Measurements from ENCODE around the gene LRTM2. TPM values are rescaled to one million over a fixed set of nuclear protein-coding genes. Genes with fewer than 3 reads are reported as not detected.

LRTM2 gene
- total and polyA plus RNA-seq, 2 of the 4 experiments (the other 2 are of a cell fraction): not detected

GRCh38 chr12:1797991-1798640 lies 22.2 kb upstream of the LRTM2 start:
- Histone ChIP-seq H3K56ac (ENCODE audit: extremely low read depth, insufficient read depth, low read length) (no peak overlapping the region), H3K18ac (ENCODE audit: low read depth, low read length) (no peak overlapping the region), H3K79me1 (ENCODE audit: low read depth in 1 of 2, low read length in 2 of 2) (0 out of 4 replicates have a peak, but pooled peaks cover 0 to 3% of the 10 kb centered on the region in 2 experiments), H3K4me2 (ENCODE audit: low read depth, low read length) (no peak overlapping the region), H4K5ac (ENCODE audit: low read depth, low read length) (no peak overlapping the region), H3K27ac (ENCODE audit: insufficient read depth, low read length) (no peak overlapping the region), H2BK15ac (ENCODE audit: low read depth, low read length) (no peak overlapping the region), H4K8ac (ENCODE audit: low read depth in 2 of 2, low read length in 2 of 2) (no peak overlapping the region), H3K14ac (replicated peaks; ENCODE audit: low read depth, low read length) (no peak overlapping the region), H3K27me3 (ENCODE audit: control insufficient read depth, insufficient read depth, low read length) (no peaks in the 10 kb centered on the region; the same call in 1 of the 2 replicates), H2AFZ (replicated peaks; ENCODE audit: low read length, poor library complexity) (no peak overlapping the region), H3K9ac (ENCODE audit: low read depth, low read length) (no peak overlapping the region), H3K4me3 (ENCODE audit: insufficient read depth, low read depth, low read length) (no peak overlapping the region), H3K36me3 (ENCODE audit: control insufficient read depth, insufficient read depth, low read length) (no peaks in the 10 kb centered on the region), H2BK20ac (ENCODE audit: low read depth, low read length) (no peak overlapping the region), H3K9me1 (ENCODE audit: insufficient read depth, low read length) (peaks cover 4% of the 10 kb centered on the region; the same call in 1 of the 2 replicates), H2BK5ac (ENCODE audit: low read depth, low read length, poor library complexity, severe bottlenecking) (no peak overlapping the region), H2AK5ac (ENCODE audit: low read depth, low read length) (no peak overlapping the region), H4K91ac (ENCODE audit: insufficient read depth, low read depth, low read length) (no peak overlapping the region), H3K9me3 (ENCODE audit: control insufficient read depth, insufficient read depth, low read length) (no peaks in the 10 kb centered on the region), H4K20me1 (ENCODE audit: insufficient read depth, low read length) (no peaks in the 10 kb centered on the region), H2AK9ac (replicated peaks; ENCODE audit: low read depth, low read length, poor library complexity) (no peak overlapping the region), H3K4ac (ENCODE audit: low read depth, low read length) (no peak overlapping the region), H3K23ac (ENCODE audit: low read depth, low read length) (no peak overlapping the region), H3K4me1 (ENCODE audit: control insufficient read depth, insufficient read depth, low read length) (peaks cover 4% of the 10 kb centered on the region; the same call in 1 of the 2 replicates), H2BK120ac (ENCODE audit: low read depth, low read length) (no peak overlapping the region)
- BruUV-seq (replicated peaks): no TSS peak
- in situ Hi-C loops (cut with MboI; ENCODE audit: low sequenced_read_pairs) (no loop called here), intact Hi-C loops (cut with micrococcal nuclease) (loop anchor here (5.0 kb wide), 1 partner anchor 254 kb away; the partner anchor contains the start of gene CACNA1C), dilution Hi-C loops (cut with HindIII; ENCODE audit: low sequenced_read_pairs, unreplicated experiment) (no loop called here)
- DNase-seq (no peak), ATAC-seq (ENCODE audit: low read depth) (no peak)
- WGBS, 2 experiments (ENCODE audit: extremely low coverage in 2 of 2, insufficient read length in 1 of 2): 87% methylated on average over 11 of the region's 22 CpGs; no CpG with 5 or more reads in 1 of the 2 experiments
- ChIA-PET POLR2A (ENCODE audit: unreplicated experiment) (no interaction called here), CTCF (interaction anchor here (0.6 kb wide), 1 partner anchor 896 kb away, joined by 5 read pairs; no protein-coding TSS in a partner anchor)
- TF ChIP-seq CEBPB (IDR thresholded peaks at IDR 0.05; ENCODE audit: low read depth, low read length) (no peak), MAFK (IDR thresholded peaks at IDR 0.05; ENCODE audit: low read depth, low read length) (no peak), CTCF (conservative IDR thresholded peaks at IDR 0.05; ENCODE audit: low read depth, low read length) (no peak), SMC3 (IDR thresholded peaks at IDR 0.05; ENCODE audit: low read depth, low read length) (no peak), CHD1 (IDR thresholded peaks at IDR 0.05; ENCODE audit: low read depth, low read length) (no peak), MAZ (IDR thresholded peaks at IDR 0.05; ENCODE audit: borderline replicate concordance, low read depth, low read length) (no peak), FOS (IDR thresholded peaks at IDR 0.05; ENCODE audit: low read depth, low read length) (no peak), RCOR1 (IDR thresholded peaks at IDR 0.05; ENCODE audit: insufficient replicate concordance, low read length) (no peak), RFX5 (IDR thresholded peaks at IDR 0.05; ENCODE audit: low read depth, low read length) (no peak), RAD21 (IDR thresholded peaks at IDR 0.05; ENCODE audit: low read length) (no peak), NFE2L2 (IDR thresholded peaks at IDR 0.05; ENCODE audit: low read depth, low read length) (no peak), BHLHE40 (IDR thresholded peaks at IDR 0.05; ENCODE audit: low read depth, low read length) (no peak), USF2 (IDR thresholded peaks at IDR 0.05; ENCODE audit: low read depth, low read length) (no peak)

All from IMR-90 (cell line).